Dermis blood vessel endothelial cell (primary cell): ENCODE measurements around the gene PTPRF. TPM values are rescaled to one million over a fixed set of nuclear protein-coding genes. Genes with fewer than 3 reads are reported as not detected.
"Not testable (repeated sequence)": the region's sequence is repeated elsewhere in the genome, so short reads cannot be mapped to it uniquely, and the experiment has no call there.

ENCODE experiments used
- DNase-seq: peaks from one replicate; pipeline ENCODE4 v3.0.0; 2010
- total RNA-seq: library from RNA; depleted of rRNA; stranded (reverse); fragments of >200 nt; gene quantifications from 2 replicates; pipeline ENCODE4 v1.2.3, GENCODE V29; 2014

Gene PTPRF
- total RNA-seq, 1 donor from 2014 or later: 108 TPM

DNA sequence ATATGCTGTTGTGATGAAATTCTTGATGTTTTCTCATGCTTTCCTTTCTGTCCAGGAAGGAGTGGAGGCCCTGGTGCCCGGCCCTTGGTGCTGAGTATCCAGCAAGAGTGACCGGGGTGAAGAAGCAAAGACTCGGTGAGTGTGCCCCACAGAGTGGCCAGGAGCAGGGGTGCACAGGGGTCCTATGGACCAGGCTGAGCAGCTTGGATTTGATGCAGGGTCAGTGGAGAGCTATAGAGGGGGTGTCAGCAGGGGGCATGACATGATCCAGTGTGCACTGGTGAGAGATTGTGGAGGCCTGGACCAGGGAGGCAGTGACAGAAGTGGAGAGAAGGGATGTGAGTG lies 7.4 kb downstream of the PTPRF start:
- no peak for DNase-seq

DNA sequence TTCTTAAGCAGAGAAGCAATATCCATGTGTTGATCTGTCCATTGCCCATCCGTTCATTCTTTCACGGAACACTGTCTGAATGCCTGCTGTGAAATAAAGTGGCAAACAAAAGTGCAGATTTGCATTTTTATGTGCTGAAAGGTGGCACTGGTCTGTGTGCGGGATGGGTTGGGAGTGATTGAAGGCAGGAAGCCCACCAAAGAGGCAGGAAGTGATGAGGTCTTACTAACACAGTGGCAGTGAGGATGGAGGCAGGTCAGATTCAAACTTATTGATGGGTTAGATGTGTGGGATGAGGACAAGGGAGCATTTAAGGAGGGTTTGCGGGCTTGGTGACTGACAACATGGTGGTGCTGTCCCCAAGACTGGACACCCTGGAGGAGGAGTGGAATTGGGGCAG lies 8.3 kb downstream of the PTPRF start:
- DNase-seq: no peak

DNA sequence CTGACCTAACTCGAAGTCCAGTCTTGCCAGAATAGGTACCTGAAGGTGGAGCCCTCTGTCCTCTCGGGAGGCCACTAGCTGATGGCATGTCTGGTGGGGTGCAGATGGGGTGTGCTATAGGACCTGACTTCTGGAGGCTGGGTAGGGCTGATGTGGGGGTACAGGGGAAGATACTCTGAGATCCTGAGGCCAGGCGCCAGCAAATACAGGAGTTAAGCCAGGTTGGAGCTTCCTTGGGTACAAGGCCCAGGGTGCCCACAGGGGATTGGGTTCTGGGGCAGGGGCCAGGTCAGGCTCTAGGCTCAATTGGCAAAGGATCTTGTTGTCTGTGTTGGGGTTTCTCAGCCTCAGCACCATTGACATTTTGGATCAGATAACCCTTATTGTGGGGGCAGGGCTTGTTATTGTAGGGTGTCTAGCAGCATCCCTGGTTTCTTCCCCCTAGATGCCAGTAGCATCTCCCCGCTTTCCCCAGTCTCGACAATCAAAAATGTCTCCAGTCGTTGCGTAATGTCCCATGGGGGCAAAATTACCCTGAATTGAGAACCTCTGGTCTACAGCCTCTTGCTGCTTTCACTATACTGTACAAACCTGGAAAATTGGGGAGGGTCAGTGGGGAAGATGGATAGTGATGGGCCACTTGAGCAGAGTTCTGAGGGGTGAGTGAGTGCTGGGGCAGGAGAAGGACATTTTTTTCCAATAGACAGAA lies 9.2 kb downstream of the PTPRF start:
- DNase-seq: no peak

DNA sequence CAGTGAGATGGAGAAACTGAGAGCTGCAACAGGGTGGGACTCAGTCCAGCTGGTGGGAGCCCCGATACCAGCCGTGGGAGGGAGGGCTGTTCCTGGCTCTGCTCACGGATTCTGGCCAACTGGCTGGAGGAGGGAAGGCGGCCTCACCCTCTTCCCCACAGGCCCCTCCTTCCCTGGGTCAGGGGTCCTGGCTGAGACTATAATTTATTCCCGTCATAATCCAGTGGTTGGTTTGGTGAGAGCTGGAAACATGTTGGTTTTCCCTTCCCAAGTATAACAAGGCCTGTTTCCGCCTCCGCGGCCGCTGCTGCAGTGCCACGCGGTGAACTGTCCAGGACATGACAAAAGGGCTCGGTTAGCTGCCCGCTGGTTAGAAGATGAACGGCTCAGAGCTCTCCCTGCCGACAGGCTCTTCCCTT lies 10.0 kb downstream of the PTPRF start:
- DNase-seq: peak; percentile 64

GRCh38 chr1:43541141-43541540 lies 10.5 kb downstream of the PTPRF start:
- DNase-seq: no peak

GRCh38 chr1:43541721-43542401 lies 11.2 kb downstream of the PTPRF start:
- no peak for DNase-seq

DNA sequence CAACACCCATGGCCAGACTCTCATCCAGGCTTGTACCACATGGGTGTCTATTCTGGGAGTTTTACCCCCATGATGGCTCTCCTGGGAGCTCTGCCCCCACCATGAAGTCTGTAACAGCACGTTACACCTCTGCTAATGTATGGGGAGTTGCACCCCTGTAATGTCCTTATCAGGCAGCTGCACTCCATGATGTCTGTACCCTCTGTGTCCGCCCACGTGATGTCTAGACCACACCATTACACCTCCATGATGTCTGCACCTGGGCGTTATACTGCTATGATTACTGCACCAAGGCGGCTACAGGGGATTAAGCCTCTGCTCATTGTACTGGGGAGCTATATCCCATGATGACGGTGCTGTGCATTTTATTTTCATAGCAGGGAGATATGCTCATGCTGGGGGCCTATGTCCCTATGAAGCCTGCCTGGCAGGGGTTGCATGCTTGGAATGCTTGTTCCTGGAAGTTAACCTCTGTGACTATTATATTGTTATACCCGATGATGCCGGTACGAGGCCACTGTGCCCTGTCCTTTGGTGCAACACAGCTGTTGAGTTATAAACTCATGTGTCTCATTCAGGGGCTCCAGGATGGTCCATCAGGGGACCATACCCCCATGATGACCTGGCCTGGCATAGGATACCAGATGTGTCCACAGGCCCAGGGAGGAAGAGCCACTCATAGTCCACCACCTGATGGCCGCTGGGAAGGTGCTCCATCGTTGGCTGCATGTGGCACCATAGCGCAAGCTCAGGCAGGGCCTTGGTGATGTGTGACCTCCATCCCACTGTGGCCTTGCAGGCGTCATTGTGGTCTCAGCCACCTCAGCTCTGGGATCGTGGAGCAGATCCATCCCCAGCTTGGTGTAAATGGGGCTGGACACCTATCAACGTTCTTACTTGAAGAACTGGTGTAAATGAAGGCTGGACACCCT lies 12.1 kb downstream of the PTPRF start:
- DNase-seq: no peak

DNA sequence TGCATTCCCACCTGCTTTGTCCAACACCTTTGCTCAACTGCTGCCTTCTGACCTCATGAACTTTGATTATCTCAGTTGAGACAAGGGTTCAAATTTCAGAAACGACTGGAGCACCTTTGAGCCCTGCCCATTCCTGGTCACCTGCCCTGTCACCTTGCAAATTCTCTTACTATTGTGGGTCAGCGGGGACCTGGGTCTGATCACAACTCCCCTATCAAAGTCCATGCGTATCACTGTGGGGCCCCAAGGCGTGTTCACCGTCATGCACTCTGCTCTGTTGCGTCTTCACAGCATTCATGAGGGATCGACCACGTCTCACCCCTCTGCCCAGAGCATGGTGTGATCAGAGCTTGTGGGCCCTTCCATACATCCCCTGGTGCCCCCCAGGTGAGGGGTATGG lies 12.9 kb downstream of the PTPRF start:
- DNase-seq: no peak

GRCh38 chr1:43545339-43545694 lies 14.6 kb downstream of the PTPRF start:
- no peak for DNase-seq

DNA sequence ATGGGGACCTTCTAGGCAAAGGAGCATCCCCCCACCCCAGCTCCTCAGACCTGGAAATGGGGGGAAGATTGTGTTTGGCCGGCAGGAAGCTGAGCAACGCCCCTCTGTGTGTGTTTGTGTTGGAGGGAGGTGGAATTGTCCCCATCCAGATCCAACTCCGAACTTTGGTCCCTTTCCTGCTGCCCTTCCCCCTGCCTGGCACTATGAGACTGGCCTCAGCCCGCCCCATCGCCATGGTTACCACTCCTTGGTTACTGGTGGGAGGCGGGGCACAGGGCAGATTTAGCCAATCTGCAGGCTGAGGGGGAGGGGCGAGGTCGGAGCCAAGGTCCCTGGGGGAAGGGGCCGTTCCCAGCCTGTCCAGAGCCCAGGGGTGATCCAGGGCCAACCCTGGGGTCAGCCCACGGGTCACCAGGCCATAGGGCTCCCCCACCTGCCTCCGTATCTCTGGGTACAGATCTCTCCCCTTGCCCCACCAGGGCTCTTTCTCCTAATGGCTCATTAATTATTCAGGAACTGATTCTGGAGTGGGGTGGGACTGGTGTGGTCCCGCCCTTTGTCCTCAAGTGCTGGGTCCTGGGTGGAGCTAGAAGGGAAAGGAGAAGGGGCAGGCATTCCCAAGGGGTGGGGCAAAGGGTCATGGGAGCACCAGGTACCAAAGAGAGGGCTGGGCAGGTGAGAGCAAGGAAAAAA lies 15.2 kb downstream of the PTPRF start:
- peak; percentile 63 for DNase-seq

DNA sequence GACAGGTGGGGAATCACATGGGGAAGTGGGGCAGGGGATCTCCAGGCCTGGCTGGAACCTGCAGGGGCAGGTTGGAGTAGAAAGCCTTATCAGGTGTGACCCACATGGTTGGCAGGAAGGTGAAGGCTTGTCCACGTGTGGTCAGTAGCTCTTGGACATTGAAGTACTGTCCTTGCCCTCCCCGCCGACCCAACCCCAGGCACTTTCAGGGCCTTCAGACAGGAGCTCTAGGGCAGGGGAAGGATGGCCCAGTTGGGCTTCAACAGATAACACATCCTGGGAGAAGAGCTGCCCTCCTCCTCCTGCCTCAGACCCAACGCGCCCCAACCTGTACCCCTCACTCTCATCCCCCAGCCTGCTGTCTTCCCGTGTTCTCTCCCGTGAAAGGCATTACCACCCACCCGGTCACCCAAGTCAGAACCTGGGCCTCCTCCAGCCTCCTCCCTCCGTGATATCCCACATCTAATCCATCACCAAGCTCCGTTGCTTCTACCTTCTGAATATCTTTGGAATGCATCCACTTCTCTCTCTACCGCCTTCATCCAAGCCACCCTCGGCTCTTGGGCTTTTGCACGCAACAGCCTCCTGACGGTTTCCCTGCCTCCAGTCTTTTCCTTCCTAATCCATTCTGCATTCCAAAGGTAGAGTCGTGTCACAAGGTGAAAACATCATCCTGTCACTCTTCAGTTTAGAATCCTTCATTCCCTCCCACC lies 15.9 kb downstream of the PTPRF start:
- no peak for DNase-seq

DNA sequence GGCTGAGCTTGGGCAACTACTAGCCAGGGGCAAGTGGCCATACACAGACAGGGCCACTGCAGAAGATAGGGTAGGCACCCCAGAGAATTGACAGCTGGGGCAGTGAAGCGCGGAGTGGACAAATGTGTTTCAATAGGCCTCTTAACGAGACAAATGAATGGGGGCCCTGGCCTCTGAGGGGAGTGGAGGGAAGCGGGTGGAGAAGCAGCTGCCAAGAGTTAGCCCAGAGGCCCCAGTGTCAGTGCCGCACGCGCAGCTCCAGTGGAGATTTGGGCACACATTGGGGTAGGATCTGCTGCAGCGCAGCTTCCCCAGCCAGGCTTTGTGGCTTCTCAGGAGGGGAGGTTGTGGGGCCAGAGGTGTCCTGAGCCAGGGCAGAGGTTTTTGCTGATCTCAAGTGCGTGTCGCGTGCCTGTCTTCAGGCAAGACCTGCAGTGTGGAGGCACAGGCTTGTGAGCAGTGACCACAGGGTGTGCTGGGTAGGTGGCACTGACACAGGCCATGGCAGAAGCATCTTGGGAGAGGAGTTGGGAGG lies 16.9 kb downstream of the PTPRF start:
- no peak for DNase-seq

DNA sequence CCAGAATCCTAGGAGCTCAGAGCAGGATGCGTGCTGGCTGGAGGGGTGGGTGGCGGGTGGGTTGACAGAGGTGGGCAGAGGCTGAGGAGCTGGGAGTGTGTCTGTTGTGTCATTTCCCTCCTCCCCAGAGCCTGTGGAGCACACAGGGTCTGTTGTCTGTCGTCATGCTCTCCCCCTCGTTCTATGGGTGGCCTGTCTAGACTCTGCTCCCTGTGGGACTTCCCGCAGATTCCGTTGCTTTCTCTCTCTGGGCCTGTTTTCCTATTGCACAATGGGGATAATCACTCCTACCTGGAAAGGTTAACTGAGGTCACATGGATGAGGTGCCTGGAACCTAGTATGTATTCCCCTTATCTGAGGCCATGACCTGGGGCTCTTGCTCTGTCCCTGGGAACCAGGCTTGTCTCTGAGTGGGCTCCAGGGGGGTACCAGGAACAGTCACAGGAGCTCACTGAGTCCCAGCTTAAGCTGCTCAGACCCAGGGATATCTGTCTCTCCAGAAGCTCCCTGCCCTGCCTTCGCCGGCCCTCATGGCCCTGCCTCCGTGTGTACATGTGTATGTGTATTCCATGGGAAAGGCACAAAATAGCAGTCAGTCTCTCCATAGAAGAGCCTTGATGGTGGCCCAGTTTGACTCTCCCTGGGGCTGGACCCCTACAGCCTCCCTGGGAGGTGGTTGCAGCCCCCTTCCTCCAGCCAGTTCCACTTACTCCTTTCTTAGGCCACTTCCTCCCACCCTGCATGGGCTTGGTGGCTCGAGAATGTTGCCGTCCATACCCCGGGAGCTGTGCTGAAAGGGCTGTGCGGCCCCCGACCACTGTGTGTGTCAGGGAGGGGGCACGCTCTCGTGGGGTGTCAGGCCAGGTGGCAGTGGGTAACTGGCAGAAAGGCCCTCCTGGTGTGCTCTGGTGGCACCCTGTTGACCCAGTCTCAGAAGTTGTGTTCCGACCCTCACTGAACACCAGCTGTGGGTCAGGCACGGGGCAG lies 17.9 kb downstream of the PTPRF start:
- no peak for DNase-seq

DNA sequence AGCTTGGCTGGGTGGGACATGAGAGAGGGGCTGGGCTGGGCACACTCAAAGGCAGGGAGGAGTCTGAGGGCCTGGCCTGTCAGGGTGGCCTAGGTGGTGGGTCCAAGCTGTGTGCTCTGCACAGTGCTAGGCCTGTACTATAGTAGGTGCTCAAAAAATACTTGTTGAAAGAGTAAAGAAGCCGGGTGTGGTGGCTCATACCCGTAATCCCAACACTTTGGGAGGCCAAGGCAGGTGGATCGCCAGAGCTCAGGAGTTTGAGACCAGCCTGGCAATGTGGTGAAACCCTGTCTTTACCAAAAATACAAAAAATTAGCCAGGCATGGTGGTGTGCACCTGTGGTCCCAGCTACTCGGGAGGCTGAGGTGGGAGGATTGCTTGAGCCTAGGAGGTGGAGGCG lies 18.7 kb downstream of the PTPRF start:
- DNase-seq: not testable (repeated sequence)

GRCh38 chr1:43549921-43550597 lies 19.4 kb downstream of the PTPRF start:
- peak; percentile 40 for DNase-seq

DNA sequence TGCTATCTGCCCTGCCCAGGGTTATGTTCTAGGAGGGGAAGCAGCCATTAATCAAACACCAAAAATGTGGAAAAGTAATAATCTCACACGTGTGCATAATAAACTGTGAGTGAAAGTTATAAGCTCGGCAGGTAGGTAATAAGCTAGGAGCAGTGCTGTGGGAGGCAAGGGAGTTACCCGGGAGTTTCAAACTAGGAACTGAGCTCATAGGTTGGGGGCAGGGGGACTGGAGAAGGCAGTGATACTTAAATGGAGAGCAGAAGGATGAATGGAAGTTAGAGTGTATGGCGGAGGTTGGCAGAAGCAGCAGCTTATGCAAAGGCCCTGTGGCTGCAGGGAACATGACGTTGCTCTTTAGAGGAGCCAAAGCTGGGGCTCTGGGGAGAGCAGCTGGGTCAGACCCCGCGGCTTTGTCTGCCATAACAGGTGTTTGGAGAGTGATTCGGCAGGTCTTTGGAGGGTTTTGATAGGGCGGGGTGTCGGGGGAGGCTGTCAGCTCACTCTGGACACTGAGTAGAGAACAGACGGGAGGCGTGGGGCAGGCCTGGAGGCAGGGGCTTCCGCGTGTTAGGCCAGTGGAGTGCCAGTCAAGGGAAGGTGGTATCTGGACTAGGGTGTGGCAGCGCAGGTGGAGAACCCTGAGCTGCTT lies 20.0 kb downstream of the PTPRF start:
- DNase-seq: no peak

DNA sequence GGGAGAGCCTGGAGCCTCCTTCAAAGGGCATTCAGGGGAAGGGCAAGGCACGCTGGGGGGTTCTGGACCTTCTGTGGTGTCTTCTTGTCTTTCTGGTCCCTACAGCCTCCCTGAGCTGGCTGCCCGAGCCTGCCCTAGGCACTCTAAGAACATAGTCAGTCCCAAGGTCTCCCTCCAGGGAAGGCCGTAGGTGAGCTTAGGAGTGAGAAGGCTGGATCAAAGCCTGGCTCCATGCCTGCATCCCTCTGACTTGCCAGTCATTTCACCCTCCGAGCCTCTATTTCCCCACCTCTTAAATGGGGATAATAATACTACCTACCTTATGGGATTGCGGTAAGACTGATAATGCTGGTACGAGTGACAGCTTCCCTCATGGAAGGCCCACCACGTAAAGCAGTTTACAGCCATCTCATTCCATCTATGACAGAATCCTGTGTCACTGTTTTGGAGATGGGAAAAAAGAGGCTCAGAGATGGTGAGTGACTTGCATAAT lies 20.8 kb downstream of the PTPRF start:
- DNase-seq: no peak

DNA sequence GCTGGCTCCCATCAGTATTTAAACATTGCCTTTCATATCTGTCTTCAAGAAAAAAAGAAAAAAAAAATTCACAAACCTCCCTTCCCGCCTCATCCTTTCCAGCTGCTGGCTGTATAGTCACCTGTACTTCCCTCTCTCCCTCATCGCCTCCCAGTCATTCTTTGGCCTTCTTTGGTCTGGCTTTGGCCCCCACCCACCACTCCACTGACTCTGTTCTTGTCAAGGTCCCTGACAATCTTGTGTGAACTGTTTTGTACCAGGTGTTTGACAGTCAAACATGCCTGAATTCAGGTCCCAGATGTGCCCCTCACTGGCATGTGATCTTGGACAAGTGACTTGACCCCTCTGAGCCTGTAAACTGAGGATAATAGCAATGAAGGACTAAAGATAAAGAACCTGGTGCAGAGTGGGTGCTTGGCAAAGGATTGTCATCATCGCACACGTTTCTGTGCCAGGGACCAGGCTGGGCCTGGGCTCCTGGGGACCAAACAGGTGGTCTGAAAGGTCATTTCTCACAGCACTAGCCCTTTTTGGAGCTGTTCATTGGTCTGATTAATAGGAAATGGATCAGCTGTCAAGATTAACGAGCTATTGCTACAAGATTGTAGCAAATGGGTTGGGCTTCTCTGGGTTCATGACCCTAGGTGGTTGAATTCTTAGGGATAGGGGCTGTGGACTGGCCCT lies 21.5 kb downstream of the PTPRF start:
- DNase-seq: no peak

DNA sequence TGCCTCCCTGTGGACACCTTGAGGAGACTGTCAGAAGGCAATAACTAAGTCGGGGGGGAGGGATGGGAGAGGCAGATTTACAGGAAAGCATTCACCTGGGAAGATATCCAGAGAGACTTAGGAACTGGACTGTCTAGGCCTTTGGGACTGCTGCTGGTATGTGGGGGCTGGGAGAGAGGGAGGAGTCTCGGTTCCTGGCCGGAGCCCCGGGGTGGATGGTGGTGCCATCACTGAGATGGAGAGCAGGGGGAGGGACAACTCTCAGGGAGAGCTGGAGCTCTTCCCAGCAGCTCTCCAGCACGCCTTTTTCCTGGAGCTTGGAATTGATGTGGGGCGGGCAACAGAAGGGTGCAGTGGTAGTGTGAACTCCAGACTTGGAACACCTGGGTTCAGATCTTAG lies 22.1 kb downstream of the PTPRF start:
- no peak for DNase-seq
